WI38 (cell line): Measurements from ENCODE around the gene NPC2.
"Not testable (repeated sequence)": the region's sequence is repeated elsewhere in the genome, so short reads cannot be mapped to it uniquely, and the experiment has no call there.

Experiments used
- H3K4me3 ChIP-seq: 2 replicates; pipeline ENCODE4 v1.5.1; 2011; ENCODE audit warnings: low read depth, mild to moderate bottlenecking, control low read depth, low read length
- CTCF ChIP-seq: IDR thresholded peaks from 2 replicates; pipeline ENCODE4 v1.5.1; 2012; ENCODE audit warnings: low read depth, mild to moderate bottlenecking, control low read depth, low read length

NPC2 gene

GRCh38 chr14:74492776-74493342 lies at the start of gene NPC2:
Gene NPC2 (minus strand): TSS chr14:74493305. CDS start chr14:74493274, 31 bp downstream.
- H3K4me3 ChIP-seq: peak within 1 kb of the TSS; percentile 85
- no peak for TF ChIP-seq CTCF

GRCh38 chr14:74542056-74542685 lies 49.1 kb upstream of the NPC2 start:
- no peak overlapping the region for H3K4me3 ChIP-seq
- no peak for TF ChIP-seq CTCF

DNA sequence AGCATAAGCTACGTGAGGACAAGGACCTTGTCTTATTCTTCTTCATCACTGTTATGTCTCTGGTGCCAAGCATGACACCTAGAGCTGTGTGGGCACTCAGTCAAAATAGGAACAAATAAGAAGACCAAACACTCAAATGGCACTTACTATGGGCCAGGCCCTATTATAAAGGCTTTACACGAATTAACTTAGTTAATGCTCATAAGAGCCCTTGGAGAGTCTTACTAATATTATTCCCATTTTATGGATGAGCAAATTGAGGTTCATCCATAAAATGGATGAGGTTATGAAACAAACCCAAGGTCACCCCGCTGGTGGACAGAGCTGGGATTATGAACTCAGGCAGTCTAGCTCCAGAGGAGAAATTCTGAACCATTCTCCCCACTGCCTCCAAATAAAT lies 48.1 kb upstream of the NPC2 start:
- no peak overlapping the region for H3K4me3 ChIP-seq
- no peak for TF ChIP-seq CTCF

DNA sequence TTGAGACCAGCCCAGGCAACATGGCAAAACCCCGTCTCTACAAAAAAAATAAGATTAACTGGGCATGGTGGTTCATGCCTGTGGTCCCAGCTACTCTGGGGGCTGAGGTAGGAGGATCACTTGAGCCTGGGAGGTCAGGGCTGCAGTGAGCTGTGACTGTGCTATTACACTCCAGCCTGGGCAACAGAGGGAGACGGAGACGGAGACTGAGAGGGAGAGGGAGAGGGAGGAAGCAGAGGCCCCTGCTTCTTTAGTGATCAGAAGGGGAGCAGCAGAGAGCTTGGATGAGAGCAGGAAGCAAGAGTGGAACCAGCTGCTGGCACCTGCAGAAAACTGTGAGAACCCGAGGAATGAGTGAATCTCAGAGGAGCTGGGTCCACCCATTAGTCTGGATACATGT lies 46.4 kb upstream of the NPC2 start:
- no peak for TF ChIP-seq CTCF
- no peak overlapping the region for H3K4me3 ChIP-seq

- H3K4me3 ChIP-seq: no peak overlapping the region
- no peak for TF ChIP-seq CTCF
Observed at GRCh38 chr14:74538411-74539391, 45.6 kb upstream of the NPC2 start.

- not testable (repeated sequence) for H3K4me3 ChIP-seq
Observed at GRCh38 chr14:74536336-74536735, 43.2 kb upstream of the NPC2 start.

DNA sequence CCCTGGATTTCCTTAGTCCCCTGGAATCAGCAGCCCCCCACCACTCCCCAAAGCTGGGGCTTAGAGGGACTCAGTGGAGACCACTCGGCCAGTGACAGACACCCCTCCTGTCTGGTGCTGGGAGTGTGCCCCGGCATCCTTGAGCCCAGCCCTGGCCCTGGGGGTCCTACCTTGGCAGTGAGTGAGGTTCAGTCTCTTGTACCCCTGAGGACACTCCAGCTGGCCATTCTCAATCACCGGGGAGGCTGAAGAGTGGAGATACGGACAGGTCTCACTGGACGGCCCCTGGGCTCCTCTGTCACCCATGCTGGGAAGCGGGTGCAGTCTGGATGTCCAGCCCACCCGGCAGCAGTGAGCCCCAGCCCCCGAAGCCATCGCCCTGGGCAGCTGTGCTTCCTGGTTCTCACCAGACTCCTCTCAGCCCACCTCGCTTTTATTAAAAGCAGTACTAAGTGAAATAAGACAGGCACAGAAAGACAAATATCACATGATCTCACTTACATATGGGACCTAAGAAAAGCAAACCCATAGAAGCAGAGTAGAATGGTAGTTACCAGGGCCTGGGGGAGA lies 42.7 kb upstream of the NPC2 start:
- TF ChIP-seq CTCF: no peak
- no peak overlapping the region for H3K4me3 ChIP-seq
